GM12878 (cell line): ENCODE results near the gene SLC12A4. TPM values are rescaled to one million over a fixed set of nuclear protein-coding genes. Genes with fewer than 3 reads are reported as not detected.

ENCODE experiments used
- ATAC-seq: fragments of 200-7000 bp; cut with Tn5 transposase; 3 replicates; pipeline ENCODE4 v1.9.1; 2020; ENCODE audit warnings: mild to moderate bottlenecking, moderate library complexity
- BruUV-seq: library from RNA; stranded (reverse); fragments of 400-500 nt; replicated peaks from 2 replicates; lab custom pipeline; 2021; lab: Mats Ljungman, UMichigan
- CTCF ChIA-PET: fragments of 300-600 bp; sonication (Branson Sonifier 250); formaldehyde crosslinking; extraction: SDS; loops from one replicate; lab custom pipeline; 2021; ENCODE audit warnings: inconsistent platforms; lab: Yijun Ruan, JAX
- POLR2A ChIA-PET: fragments of 350-600 bp; formaldehyde crosslinking; extraction: SDS; loops from one replicate; lab custom pipeline; 2021; ENCODE audit warnings: inconsistent platforms; lab: Charles Lee
- RAD21 ChIA-PET: fragments of 300-600 bp; sonication (Branson Sonifier 250); formaldehyde crosslinking; loops from one replicate; lab custom pipeline; 2023; ENCODE audit warnings: antibody characterized with exemption; ENCODE audit not compliant: unreplicated experiment; lab: Charles Lee
- SMC1A ChIA-PET: fragments of 300-600 bp; sonication (Branson Sonifier 250); formaldehyde crosslinking; loops from one replicate; lab custom pipeline; 2023; ENCODE audit not compliant: unreplicated experiment, uncharacterized antibody; lab: Charles Lee
- DNase-seq: peaks from one replicate; pipeline ENCODE4 v3.0.0-alpha.2; 2011; ENCODE audit warnings: low read depth, low spot score
- FAIRE-seq: peaks from 3 replicates; lab custom pipeline; 2011; peaks lifted over from hg19 to GRCh38; lab: Jason Lieb, UNC
- H2AFZ ChIP-seq: 2 replicates; pipeline ENCODE4 v1.6.0; 2011; ENCODE audit warnings: low read depth, low read length, control low read depth; ENCODE audit not compliant: control insufficient read depth
- H3K27ac ChIP-seq: 2 replicates; pipeline ENCODE4 v1.5.1; 2011; ENCODE audit warnings: control low read depth; ENCODE audit not compliant: control insufficient read depth, insufficient read depth
- H3K27me3 ChIP-seq, 2 experiments: replicated peaks in 1 of 2; 2 replicates each; pipeline versions ENCODE4 v1.6.0 to v1.6.1; 2011; ENCODE audit warnings: low read length in 1 of 2; ENCODE audit not compliant: control insufficient read depth in 2 of 2, insufficient read depth in 2 of 2
- H3K36me3 ChIP-seq, 2 experiments: 2 replicates each; pipeline ENCODE4 v1.5.1; 2011; ENCODE audit warnings: low read length in 1 of 2; ENCODE audit not compliant: control insufficient read depth in 2 of 2, insufficient read depth in 2 of 2
- H3K4me1 ChIP-seq: 2 replicates; pipeline ENCODE4 v1.6.1; 2011; ENCODE audit warnings: mild to moderate bottlenecking, low read length, moderate library complexity, mixed read lengths; ENCODE audit not compliant: control insufficient read depth, insufficient read depth
- H3K4me2 ChIP-seq: 2 replicates; pipeline ENCODE4 v1.6.0; 2011; ENCODE audit warnings: control low read depth; ENCODE audit not compliant: control insufficient read depth, insufficient read depth
- H3K4me3 ChIP-seq: fragments of 200-600 bp; sonication (generic); 2 replicates; pipeline ENCODE4 v1.5.1; 2016
- H3K79me2 ChIP-seq: 2 replicates; pipeline ENCODE4 v1.6.0; 2011; ENCODE audit warnings: low read length; ENCODE audit not compliant: control insufficient read depth, insufficient read depth
- H3K9ac ChIP-seq: 2 replicates; pipeline ENCODE4 v1.8.0; 2011; ENCODE audit warnings: low read length, control low read depth, mixed read lengths; ENCODE audit not compliant: control insufficient read depth, insufficient read depth
- H3K9me3 ChIP-seq: replicated peaks from 3 replicates; pipeline ENCODE4 v1.5.1; 2011; ENCODE audit warnings: mild to moderate bottlenecking, low read length; ENCODE audit not compliant: control insufficient read depth, insufficient read depth
- H4K20me1 ChIP-seq: 2 replicates; pipeline ENCODE4 v1.6.0; 2011; ENCODE audit not compliant: control insufficient read depth, insufficient read depth
- BCL3 ChIP-seq: IDR thresholded peaks from 2 replicates; pipeline ENCODE4 v1.6.1; 2011; ENCODE audit warnings: borderline replicate concordance, low read depth, mild to moderate bottlenecking, moderate library complexity, low read length; ENCODE audit not compliant: insufficient read depth, poor library complexity, severe bottlenecking
- CBX5 ChIP-seq: sonication (generic); IDR thresholded peaks from 2 replicates; pipeline ENCODE4 v1.6.1; 2016; ENCODE audit warnings: low read depth, moderate library complexity, mild to moderate bottlenecking, inconsistent platforms
- GABPA ChIP-seq: IDR thresholded peaks from 2 replicates; pipeline ENCODE4 v1.6.1; 2014; ENCODE audit warnings: antibody characterized with exemption, low read depth, mild to moderate bottlenecking, inconsistent platforms
- GATAD2B ChIP-seq: fragments of 450-650 bp; conservative IDR thresholded peaks from 2 replicates; pipeline ENCODE4 v1.6.1; 2017; ENCODE audit warnings: low read depth, mild to moderate bottlenecking, moderate library complexity
- HDGF ChIP-seq: fragments of 450-650 bp; IDR thresholded peaks from 2 replicates; pipeline ENCODE4 v1.6.1; 2016; ENCODE audit warnings: antibody characterized with exemption
- LARP7 ChIP-seq: fragments of 450-650 bp; IDR thresholded peaks from 2 replicates; pipeline ENCODE4 v1.6.1; 2017; ENCODE audit warnings: mild to moderate bottlenecking
- RELA ChIP-seq: fragments of 450-650 bp; IDR thresholded peaks from 2 replicates; pipeline ENCODE4 v1.8.0; 2014; ENCODE audit warnings: borderline replicate concordance; ENCODE audit not compliant: partially characterized antibody
- SMC3 ChIP-seq: IDR thresholded peaks from 2 replicates; pipeline ENCODE4 v1.6.1; 2011; ENCODE audit warnings: low read length, improper control_type of control experiment, borderline replicate concordance
- YBX1 ChIP-seq: fragments of 450-650 bp; IDR thresholded peaks from 2 replicates; pipeline ENCODE4 v1.6.1; 2016; ENCODE audit warnings: antibody characterized with exemption
- ZNF217 ChIP-seq: fragments of 450-650 bp; IDR thresholded peaks from 2 replicates; pipeline ENCODE4 v1.6.1; 2017; ENCODE audit warnings: antibody characterized with exemption, mild to moderate bottlenecking
- WGBS: methylation state at CpG from one replicate; pipeline ENCODE4 v1.1.6; 2016; ENCODE audit warnings: low lambda C conversion rate; ENCODE audit not compliant: insufficient replicate concordance, insufficient coverage; ENCODE audit errors: missing lambda C conversion rate; 5-methylcytosine and 5-hydroxymethylcytosine counted together
- in situ Hi-C: fragments of 300-500 bp; cut with MboI; formaldehyde crosslinking; loops from 9 replicates; pipeline ENCODE4 v1.14.3; 2018; ENCODE audit warnings: mixed read lengths
- intact Hi-C: fragments of 100-400 bp; cut with micrococcal nuclease; formaldehyde crosslinking; loops from one replicate; pipeline ENCODE4 v1.14.2; 2022; ENCODE audit not compliant: unreplicated experiment
- polyA plus RNA-seq, 11 experiments: library from polyadenylated mRNA; depleted of rRNA in 4 of 11; unstranded in 6 of 11; stranded (reverse) in 5 of 11; fragments of >200 nt; fragmentation: Nextera tagmentation in 4 of 11; fragmentation: Illumina TruSeq in 1 of 11; extraction: Ambion mirVana in 4 of 11; extraction: Trizol in 1 of 11; gene quantifications; 1 replicate in 1 of 11; 2 replicates in 10 of 11; pipeline versions ENCODE4 v1.2.1 to v1.2.3, GENCODE V29; 2011 to 2016; ENCODE audit warnings: inconsistent platforms in 2 of 11, missing spikeins in 2 of 11, low read depth in 1 of 11
- total RNA-seq, 4 experiments: library from RNA; depleted of rRNA in 3 of 4; stranded (reverse); fragments of >200 nt in 3 of 4; fragmentation: Illumina TruSeq in 1 of 4; extraction: Trizol in 1 of 4; gene quantifications; 2 replicates each; pipeline versions ENCODE4 v1.2.1 to v1.2.3, GENCODE V29; 2013 to 2021
- TF ChIP-seq, protein P1 (sequence below): fragments of 450-650 bp; IDR thresholded peaks from 2 replicates; pipeline ENCODE4 v1.6.1; 2017; ENCODE audit warnings: low read depth, mild to moderate bottlenecking, moderate library complexity
- TF ChIP-seq, protein P2 (sequence below): fragments of 150-350 bp; IDR thresholded peaks from 2 replicates; pipeline ENCODE4 v1.6.1; 2016; ENCODE audit warnings: low read depth, low read length

Gene SLC12A4
- total and polyA plus RNA-seq, 10 of the 15 experiments (the other 5 are each of a cell fraction or from before 2014, with no cell fraction given), result 0.95 to 39.9 (median 14.2) TPM

DNA sequence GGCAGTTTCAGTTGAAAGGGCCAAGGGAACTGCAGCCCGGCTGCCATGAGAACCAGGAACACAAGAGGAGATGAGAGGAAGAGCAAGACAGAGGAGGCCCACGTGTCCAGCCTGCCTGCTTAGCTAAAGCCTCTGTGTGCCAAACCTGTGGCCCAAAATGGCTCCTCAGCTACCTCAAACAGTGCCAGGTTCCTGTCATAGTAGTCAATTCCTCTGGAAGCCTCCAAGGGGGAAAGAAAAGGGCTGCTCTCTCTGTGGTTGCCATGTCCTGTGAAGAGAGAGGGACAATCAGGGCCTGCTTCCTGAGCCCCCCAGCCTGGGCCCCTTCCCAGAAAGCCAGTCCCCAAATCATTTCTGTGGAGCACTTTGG is 5.2 kb downstream of the SLC12A4 start:
- H3K4me3 ChIP-seq, result no peak overlapping the region
- in situ Hi-C loops, result no loop called here
- H4K20me1 ChIP-seq, result no peaks in the 10 kb centered on the region
- ChIA-PET CTCF (interaction anchor here (0.9 to 1.1 kb wide), 2 partner anchors 19 to 149 kb away, joined by 3 to 4 read pairs; partner anchors contain the start of gene LCAT), RAD21 (no interaction called here), POLR2A (interaction anchor here (1.0 kb wide), 1 partner anchor 22 kb away, joined by 3 read pairs; no protein-coding TSS in a partner anchor), SMC1A (no interaction called here)
- H3K27ac ChIP-seq, result no peak overlapping the region
- no peaks in the 10 kb centered on the region for H3K27me3 ChIP-seq
- 86% methylated on average over 2 of the region's 2 CpGs for WGBS
- FAIRE-seq (no peak), DNase-seq (no peak), ATAC-seq (no peak)
- H3K4me1 ChIP-seq, result peaks cover 18% of the 10 kb centered on the region
- H3K4me2 ChIP-seq, result no peak overlapping the region
- no peak overlapping the region for H3K9ac ChIP-seq
- H2AFZ ChIP-seq, result no peak overlapping the region
- intact Hi-C loops, result no loop called here
- H3K36me3 ChIP-seq, result peaks cover 4 to 6% of the 10 kb centered on the region in 2 experiments; a peak in 3 of 4 replicates
- peaks cover 20% of the 10 kb centered on the region for H3K79me2 ChIP-seq
- no peaks in the 10 kb centered on the region for H3K9me3 ChIP-seq
- TF ChIP-seq HDGF, result no peak
- no TSS peak for BruUV-seq

DNA sequence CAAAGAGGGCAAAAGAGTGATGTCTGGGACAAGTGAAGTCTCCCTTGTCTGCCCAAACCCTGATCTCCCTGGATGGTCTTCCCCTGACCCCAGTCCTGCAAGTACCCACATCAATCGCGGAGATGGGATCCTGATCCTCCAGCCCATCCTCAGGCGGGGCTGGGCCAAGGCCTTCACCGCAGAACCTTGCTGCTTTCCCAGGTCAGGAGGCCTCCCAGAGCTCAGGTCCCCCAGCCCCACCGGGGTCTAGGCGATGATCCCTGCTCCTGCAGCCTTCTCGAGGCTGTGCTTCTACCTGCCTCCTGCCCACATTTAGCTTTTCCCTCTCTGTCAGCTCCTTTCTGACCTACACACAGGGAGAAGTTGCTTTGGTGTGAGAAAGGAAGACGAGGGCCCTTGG is 6.3 kb downstream of the SLC12A4 start:
- 90% methylated on average over 8 of the region's 8 CpGs for WGBS
- SMC1A ChIA-PET, result no interaction called here
- no peak overlapping the region for H3K9ac ChIP-seq
- TF ChIP-seq, protein P1, sequence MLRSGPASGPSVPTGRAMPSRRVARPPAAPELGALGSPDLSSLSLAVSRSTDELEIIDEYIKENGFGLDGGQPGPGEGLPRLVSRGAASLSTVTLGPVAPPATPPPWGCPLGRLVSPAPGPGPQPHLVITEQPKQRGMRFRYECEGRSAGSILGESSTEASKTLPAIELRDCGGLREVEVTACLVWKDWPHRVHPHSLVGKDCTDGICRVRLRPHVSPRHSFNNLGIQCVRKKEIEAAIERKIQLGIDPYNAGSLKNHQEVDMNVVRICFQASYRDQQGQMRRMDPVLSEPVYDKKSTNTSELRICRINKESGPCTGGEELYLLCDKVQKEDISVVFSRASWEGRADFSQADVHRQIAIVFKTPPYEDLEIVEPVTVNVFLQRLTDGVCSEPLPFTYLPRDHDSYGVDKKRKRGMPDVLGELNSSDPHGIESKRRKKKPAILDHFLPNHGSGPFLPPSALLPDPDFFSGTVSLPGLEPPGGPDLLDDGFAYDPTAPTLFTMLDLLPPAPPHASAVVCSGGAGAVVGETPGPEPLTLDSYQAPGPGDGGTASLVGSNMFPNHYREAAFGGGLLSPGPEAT, result no peak
- TF ChIP-seq YBX1 (no peak), CBX5 (no peak), RELA (no peak), GABPA (no peak), ZNF217 (no peak), BCL3 (no peak), SMC3 (no peak), GATAD2B (no peak), LARP7 (no peak)
- TF ChIP-seq, protein P2, sequence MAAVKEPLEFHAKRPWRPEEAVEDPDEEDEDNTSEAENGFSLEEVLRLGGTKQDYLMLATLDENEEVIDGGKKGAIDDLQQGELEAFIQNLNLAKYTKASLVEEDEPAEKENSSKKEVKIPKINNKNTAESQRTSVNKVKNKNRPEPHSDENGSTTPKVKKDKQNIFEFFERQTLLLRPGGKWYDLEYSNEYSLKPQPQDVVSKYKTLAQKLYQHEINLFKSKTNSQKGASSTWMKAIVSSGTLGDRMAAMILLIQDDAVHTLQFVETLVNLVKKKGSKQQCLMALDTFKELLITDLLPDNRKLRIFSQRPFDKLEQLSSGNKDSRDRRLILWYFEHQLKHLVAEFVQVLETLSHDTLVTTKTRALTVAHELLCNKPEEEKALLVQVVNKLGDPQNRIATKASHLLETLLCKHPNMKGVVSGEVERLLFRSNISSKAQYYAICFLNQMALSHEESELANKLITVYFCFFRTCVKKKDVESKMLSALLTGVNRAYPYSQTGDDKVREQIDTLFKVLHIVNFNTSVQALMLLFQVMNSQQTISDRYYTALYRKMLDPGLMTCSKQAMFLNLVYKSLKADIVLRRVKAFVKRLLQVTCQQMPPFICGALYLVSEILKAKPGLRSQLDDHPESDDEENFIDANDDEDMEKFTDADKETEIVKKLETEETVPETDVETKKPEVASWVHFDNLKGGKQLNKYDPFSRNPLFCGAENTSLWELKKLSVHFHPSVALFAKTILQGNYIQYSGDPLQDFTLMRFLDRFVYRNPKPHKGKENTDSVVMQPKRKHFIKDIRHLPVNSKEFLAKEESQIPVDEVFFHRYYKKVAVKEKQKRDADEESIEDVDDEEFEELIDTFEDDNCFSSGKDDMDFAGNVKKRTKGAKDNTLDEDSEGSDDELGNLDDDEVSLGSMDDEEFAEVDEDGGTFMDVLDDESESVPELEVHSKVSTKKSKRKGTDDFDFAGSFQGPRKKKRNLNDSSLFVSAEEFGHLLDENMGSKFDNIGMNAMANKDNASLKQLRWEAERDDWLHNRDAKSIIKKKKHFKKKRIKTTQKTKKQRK, result no peak

More for the DNA sequence above, 6.3 kb downstream of the SLC12A4 start:
- ChIA-PET POLR2A (interaction anchor here (0.5 to 1.0 kb wide), 2 partner anchors 11 to 23 kb away, joined by 3 read pairs; no protein-coding TSS in a partner anchor), RAD21 (no interaction called here), CTCF (no interaction called here)
- intact Hi-C loops (no loop called here), in situ Hi-C loops (no loop called here)
- H2AFZ ChIP-seq, result no peak overlapping the region
- no TSS peak for BruUV-seq
- no peaks in the 10 kb centered on the region for H3K9me3 ChIP-seq
- H3K4me1 ChIP-seq, result peaks cover 17% of the 10 kb centered on the region
- H3K79me2 ChIP-seq, result peaks cover 10% of the 10 kb centered on the region
- H3K27ac ChIP-seq, result no peak overlapping the region
- no peaks in the 10 kb centered on the region for H3K27me3 ChIP-seq
- DNase-seq, result no peak
- peaks cover 5 to 6% of the 10 kb centered on the region in 2 experiments; a peak in 3 of 4 replicates for H3K36me3 ChIP-seq
- H4K20me1 ChIP-seq, result no peaks in the 10 kb centered on the region
- no peak overlapping the region for H3K4me2 ChIP-seq
- no peak for FAIRE-seq
- no peak overlapping the region for H3K4me3 ChIP-seq
- no peak for ATAC-seq
